ENCODE results near the gene TXNDC12. TPM values are rescaled to one million over a fixed set of nuclear protein-coding genes. Genes with fewer than 3 reads are reported as not detected.
"Not testable (repeated sequence)": the region's sequence is repeated elsewhere in the genome, so short reads cannot be mapped to it uniquely, and the experiment has no call there.

TXNDC12 gene
- total RNA-seq, 3 donors from 2014 or later = 35.1 to 48.4 (median 37.6) TPM

DNA sequence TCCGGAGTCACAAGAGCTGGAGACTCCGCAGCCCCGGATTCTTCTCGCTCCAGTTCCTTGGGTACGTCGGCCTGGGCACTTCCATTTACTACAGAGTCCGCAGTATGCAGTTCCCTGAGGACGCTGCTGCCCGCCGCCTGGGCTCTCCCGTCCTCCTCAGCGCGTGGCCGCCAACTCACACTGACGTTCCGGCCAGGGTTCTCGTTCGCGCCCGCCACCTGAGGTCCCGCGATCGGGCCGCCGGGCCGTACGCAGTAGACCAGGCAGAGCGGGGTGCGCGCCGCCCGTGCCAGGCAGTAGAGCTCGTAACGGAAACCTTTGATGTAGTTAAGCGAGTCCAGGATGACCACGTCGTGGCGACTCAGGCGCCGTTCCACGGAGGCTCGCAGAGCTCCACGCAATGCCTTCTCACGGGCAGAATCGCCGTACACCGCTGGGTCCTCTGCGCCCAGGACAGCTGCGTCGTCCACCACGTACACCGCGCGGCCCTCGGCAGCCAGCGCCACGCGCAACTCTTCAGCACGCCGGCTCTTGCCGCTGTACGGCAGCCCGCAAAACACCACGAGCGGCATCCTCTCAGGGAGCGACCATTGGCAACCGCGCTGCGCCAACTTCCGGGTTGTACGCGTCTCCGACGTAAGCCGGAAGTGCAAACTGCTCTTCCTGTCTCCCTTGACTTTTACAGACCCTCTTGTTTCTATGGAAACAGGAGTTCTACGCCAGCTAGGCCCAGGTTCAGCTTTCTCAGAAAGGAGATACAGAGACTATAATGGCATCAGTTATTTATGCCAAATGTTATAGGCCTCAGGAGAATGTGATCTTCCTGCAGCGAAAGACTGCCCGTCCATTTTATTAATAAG, 21.6 kb downstream of the TXNDC12 start, which contains the start of gene KTI12:
TSS of gene KTI12 (minus strand) at position 621 of the 860 bp plus-strand sequence. CDS start at position 572, 49 bp downstream.
- Histone ChIP-seq H3K36me3 (no peaks in the 10 kb centered on the region), H3K27me3 (no peaks in the 10 kb centered on the region), H3K4me1 (peaks cover 3 to 11% of the 10 kb centered on the region in 2 donors), H3K4me3 (peak within 1 kb of the TSS; percentile 87 to 95 (median 92)), H3K27ac (peak within 1 kb of the TSS; percentile 89 to 97), H3K9me3 (no peaks in the 10 kb centered on the region)
- DNase-seq (ENCODE audit: low spot score in 2 of 2) = peak; percentile 68 to 82
- intact Hi-C loops (cut with DNase I; ENCODE audit: low total_unique reads) = no loop called here
- TF ChIP-seq POLR2AphosphoS5 (IDR thresholded peaks at IDR 0.05) (peak; percentile 79 to 91 (median 88)), POLR2A (IDR thresholded peaks at IDR 0.05) (peak; percentile 38)
- TF ChIP-seq, protein P1, sequence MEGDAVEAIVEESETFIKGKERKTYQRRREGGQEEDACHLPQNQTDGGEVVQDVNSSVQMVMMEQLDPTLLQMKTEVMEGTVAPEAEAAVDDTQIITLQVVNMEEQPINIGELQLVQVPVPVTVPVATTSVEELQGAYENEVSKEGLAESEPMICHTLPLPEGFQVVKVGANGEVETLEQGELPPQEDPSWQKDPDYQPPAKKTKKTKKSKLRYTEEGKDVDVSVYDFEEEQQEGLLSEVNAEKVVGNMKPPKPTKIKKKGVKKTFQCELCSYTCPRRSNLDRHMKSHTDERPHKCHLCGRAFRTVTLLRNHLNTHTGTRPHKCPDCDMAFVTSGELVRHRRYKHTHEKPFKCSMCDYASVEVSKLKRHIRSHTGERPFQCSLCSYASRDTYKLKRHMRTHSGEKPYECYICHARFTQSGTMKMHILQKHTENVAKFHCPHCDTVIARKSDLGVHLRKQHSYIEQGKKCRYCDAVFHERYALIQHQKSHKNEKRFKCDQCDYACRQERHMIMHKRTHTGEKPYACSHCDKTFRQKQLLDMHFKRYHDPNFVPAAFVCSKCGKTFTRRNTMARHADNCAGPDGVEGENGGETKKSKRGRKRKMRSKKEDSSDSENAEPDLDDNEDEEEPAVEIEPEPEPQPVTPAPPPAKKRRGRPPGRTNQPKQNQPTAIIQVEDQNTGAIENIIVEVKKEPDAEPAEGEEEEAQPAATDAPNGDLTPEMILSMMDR (IDR thresholded peaks at IDR 0.05) = no peak

DNA sequence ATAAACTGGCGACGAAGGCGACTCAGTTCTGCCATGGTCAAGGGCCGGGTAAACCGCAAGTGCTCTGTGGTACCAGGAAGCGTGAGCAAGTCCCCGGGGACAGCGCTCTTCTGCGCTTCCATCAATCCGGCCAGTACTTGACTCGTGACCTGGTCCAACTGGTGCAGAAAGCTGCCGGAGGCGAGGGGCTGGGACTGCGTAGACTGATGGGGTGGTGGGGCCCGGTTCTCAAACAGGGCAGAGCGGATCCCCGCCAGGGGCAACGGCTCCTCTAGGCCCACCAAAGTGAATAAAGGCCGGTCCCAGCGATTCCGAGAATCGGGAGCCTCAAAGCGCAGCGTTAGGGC, 22.2 kb downstream of the TXNDC12 start:
- peak; percentile 22 to 56 for DNase-seq (ENCODE audit: low spot score in 2 of 2)

DNA sequence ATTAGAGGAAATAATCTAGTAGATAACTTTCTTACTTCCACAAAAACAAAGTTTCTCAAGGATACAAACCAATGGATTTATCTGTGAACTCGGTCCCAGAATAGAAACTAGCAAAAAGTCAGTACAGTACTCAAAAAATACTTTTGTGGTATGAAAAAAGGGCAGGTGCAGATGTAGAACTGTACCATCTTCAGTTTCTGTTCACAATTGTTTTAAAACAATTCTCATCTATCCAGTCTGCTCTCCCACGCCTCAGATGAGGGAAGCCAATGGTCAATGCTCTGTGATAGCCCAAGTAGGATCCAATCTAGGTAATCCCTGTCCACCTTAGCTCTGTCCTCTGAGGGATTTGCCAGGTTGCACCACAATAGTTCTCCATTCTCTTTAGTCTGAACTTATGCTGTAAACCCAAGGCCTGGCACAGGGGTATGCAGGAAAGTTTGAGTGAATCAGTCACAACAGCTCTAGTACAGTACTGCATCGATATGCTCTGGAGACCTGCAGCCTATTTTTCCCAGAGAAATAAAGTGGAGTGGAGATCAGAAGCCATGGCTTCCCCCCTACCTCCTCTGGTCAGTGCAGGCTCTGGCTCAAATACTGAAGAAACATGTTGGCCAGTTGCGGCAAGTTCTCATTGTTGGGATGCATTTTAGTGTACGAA, 22.7 kb downstream of the TXNDC12 start:
- Histone ChIP-seq H3K27me3 (no peaks in the 10 kb centered on the region), H3K27ac (peak overlapping the region in 1 of 2 donors; percentile 97), H3K4me1 (peaks cover 3 to 11% of the 10 kb centered on the region in 2 donors), H3K4me3 (peak overlapping the region; percentile 87 to 95 (median 92)), H3K9me3 (no peaks in the 10 kb centered on the region), H3K36me3 (no peaks in the 10 kb centered on the region)
- TF ChIP-seq, protein P1 (IDR thresholded peaks at IDR 0.05) = no peak
- TF ChIP-seq POLR2A (IDR thresholded peaks at IDR 0.05) (no peak), POLR2AphosphoS5 (IDR thresholded peaks at IDR 0.05) (no peak)
- DNase-seq (ENCODE audit: low spot score in 2 of 2) = no peak
- intact Hi-C loops (cut with DNase I; ENCODE audit: low total_unique reads) = no loop called here

More for the DNA sequence above, 22.2 kb downstream of the TXNDC12 start:
- Histone ChIP-seq H3K27me3 (no peaks in the 10 kb centered on the region), H3K9me3 (no peaks in the 10 kb centered on the region), H3K4me1 (peaks cover 3 to 11% of the 10 kb centered on the region in 2 donors), H3K4me3 (peak overlapping the region; percentile 87 to 95 (median 92)), H3K36me3 (no peaks in the 10 kb centered on the region), H3K27ac (peak overlapping the region; percentile 89 to 97)
- intact Hi-C loops (cut with DNase I; ENCODE audit: low total_unique reads) = no loop called here
- no peak for TF ChIP-seq POLR2AphosphoS5 (IDR thresholded peaks at IDR 0.05)
- no peak for TF ChIP-seq POLR2A (IDR thresholded peaks at IDR 0.05)
- TF ChIP-seq, protein P1 (IDR thresholded peaks at IDR 0.05) = no peak

DNA sequence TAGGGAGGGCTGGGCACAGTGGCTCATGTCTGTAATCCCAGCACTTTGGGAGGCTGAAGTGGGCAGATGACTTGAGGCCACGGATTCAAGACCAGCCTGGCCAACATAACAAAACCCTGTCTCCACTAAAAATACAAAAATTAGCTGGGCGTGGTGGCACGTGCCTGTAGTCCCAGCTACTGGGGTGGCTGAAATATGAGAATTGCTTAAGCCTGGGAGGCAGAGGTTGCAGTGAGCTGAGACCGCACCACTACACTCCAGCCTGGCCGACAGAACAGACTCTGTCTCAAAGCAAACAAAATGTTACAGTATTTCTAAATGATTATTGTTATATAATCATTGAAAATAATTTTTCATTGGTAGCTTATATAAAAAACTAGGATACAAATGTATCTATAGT, 26.2 kb downstream of the TXNDC12 start:
- DNase-seq (ENCODE audit: low spot score in 2 of 2); H3K9me3 ChIP-seq; H3K4me3 ChIP-seq; H3K27me3 ChIP-seq; intact Hi-C loops (cut with DNase I; ENCODE audit: low total_unique reads); H3K27ac ChIP-seq; H3K36me3 ChIP-seq: not testable (repeated sequence)
- peaks cover 3 to 11% of the 10 kb centered on the region in 2 donors for H3K4me1 ChIP-seq

DNA sequence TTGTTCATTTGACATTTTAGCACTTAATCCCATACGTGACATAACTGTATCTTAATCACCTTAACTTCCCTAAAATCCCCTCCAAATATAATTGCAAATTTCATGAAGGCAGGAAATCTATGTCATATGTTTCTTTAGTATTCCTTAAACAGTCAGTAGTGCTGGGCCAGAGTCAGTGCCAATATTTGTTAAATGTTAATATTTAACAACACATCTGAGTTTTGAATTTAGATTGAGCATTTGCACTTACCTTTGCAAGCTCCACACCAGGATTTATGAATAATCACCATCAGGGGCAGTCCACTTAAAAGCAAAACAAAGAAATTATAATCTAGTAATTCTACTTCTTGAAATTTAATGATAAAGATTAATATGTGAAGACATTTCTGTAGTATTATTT, 26.7 kb downstream of the TXNDC12 start:
- TF ChIP-seq POLR2AphosphoS5 (IDR thresholded peaks at IDR 0.05) = no peak
- no peak for TF ChIP-seq POLR2A (IDR thresholded peaks at IDR 0.05)
- TF ChIP-seq, protein P1 (IDR thresholded peaks at IDR 0.05) = no peak
- Histone ChIP-seq H3K4me1 (peaks cover 3 to 11% of the 10 kb centered on the region in 2 donors), H3K36me3 (peaks cover under 1% of the 10 kb centered on the region), H3K4me3 (no peak overlapping the region), H3K27ac (no peak overlapping the region), H3K27me3 (no peaks in the 10 kb centered on the region), H3K9me3 (no peaks in the 10 kb centered on the region)
- DNase-seq (ENCODE audit: low spot score in 2 of 2) = no peak
- intact Hi-C loops (cut with DNase I; ENCODE audit: low total_unique reads) = no loop called here
